ENCODE results near the gene MYO5A. TPM values are rescaled to one million over a fixed set of nuclear protein-coding genes. Genes with fewer than 3 reads are reported as not detected.

MYO5A gene
- total and polyA plus RNA-seq, 8 donors: 2.4 to 11.9 (median 8.1) TPM

DNA sequence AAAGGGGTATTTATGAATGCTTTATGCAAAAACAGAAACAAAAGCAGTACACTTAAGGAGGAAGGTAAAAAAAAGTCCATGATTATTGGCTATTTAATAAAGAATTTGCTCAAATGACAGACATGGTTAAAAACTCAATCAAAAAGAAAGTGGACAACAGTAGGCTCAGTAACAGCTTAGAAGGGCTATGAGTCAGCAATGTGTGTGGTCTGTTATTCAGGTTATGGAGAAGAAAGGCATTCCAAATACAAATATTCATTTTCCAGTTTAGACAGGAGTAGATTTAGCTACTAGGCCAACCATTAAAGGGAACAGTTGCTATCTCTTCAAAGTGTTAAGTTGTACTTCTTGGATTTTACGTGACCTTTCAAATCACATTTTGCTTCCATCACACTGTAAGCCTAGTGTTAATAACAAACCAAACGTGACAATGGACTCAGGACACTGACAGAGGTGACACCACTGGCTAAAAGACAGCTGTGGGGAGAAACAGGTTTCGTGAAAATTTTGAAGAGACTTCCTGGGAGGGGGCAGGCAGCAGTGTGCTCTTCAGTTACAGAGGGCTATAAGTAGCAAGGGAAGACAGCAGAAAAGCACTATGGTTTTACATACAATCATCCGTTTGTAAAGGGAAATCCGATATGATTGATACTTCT is 191.4 kb downstream of the MYO5A start:
- intact Hi-C loops (cut with DNase I): loop anchor here in 1 of 3 donors (10.0 kb wide), 1 partner anchor 83 kb away; no protein-coding TSS in a partner anchor
- FAIRE-seq: no peak
- WGBS, 2 donors: 69 to 71% methylated on average over 5 of the region's 5 CpGs

GRCh38 chr15:52336529-52336928 is 192.2 kb downstream of the MYO5A start:
- Histone ChIP-seq H3K36me3 (no peaks in the 10 kb centered on the region), H3K4me3 (no peak overlapping the region), H3K27ac (no peak overlapping the region), H3K27me3 (no peaks in the 10 kb centered on the region), H3K9me3 (no peaks in the 10 kb centered on the region), H3K4me1 (peaks cover 0 to 6% (median 5%) of the 10 kb centered on the region in 3 donors)
- no peak for TF ChIP-seq CTCF (IDR thresholded peaks at IDR 0.05)
- peak; percentile 49 to 84 (median 74) for ATAC-seq
- DNase-seq: peak in 1 of 6 donors; percentile 22
- intact Hi-C loops (cut with DNase I): loop anchor here in 1 of 3 donors (10.0 kb wide), 1 partner anchor 82 kb away; no protein-coding TSS in a partner anchor
- no peak for FAIRE-seq
- WGBS, 2 donors: 35 to 38% methylated on average over 4 of the region's 4 CpGs

More for the DNA sequence above, 191.4 kb downstream of the MYO5A start:
- DNase-seq: no peak
- Histone ChIP-seq H3K27me3 (no peaks in the 10 kb centered on the region), H3K9me3 (no peaks in the 10 kb centered on the region), H3K27ac (no peak overlapping the region), H3K36me3 (no peaks in the 10 kb centered on the region), H3K4me1 (peaks cover 0 to 6% (median 5%) of the 10 kb centered on the region in 3 donors), H3K4me3 (no peak overlapping the region)
- peak; percentile 48 to 72 (median 64) for ATAC-seq
- no peak for TF ChIP-seq CTCF (IDR thresholded peaks at IDR 0.05)

GRCh38 chr15:52334491-52335160 is 194.1 kb downstream of the MYO5A start:
- no peak overlapping the region for H3K27ac ChIP-seq
- H3K4me3 ChIP-seq: no peak overlapping the region
- H3K36me3 ChIP-seq: no peaks in the 10 kb centered on the region
- 80 to 82% methylated on average over 3 of the region's 3 CpGs for WGBS, 2 donors
- H3K27me3 ChIP-seq: no peaks in the 10 kb centered on the region
- FAIRE-seq: no peak
- no peak for ATAC-seq
- H3K9me3 ChIP-seq: no peaks in the 10 kb centered on the region
- TF ChIP-seq CTCF (IDR thresholded peaks at IDR 0.05): no peak
- H3K4me1 ChIP-seq: peaks cover 0 to 6% (median 5%) of the 10 kb centered on the region in 3 donors
- intact Hi-C loops (cut with DNase I): loop anchor here in 1 of 3 donors (10.0 kb wide), 1 partner anchor 80 kb away; no protein-coding TSS in a partner anchor
- DNase-seq: no peak

DNA sequence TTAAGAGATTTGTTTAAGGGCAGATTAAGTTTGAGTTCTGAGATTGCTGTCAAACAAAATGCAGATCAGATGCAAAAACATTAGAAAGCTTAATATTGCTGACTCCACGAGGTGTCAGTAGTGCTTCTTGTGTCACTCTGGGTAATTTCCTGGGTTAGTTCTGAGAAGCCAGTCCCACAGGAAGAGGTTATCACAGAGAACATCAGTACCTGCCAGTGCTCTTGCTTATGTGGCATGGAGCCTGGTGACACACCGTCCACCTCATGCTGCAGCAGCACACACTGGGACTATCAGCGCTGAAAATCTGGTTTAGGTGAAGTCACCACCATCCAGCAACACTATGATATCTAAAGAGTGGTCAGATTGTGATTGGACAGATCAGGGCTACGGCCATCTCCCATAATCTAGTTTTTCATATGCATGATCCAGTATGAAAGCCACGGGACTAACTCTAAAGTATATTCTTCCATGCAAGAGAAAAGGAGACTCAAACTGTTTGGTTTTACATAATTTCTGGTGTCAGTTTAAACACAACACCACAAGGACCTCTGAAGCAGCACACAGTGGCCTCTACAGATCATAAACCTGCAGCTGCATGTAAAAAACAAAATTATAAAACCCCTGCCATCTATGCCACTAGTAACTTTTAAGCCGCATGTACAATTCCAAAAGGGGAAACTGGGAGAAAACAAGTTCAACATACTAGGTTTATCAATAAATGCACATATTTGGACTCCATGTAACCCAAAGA is 197.0 kb downstream of the MYO5A start:
- no peak for FAIRE-seq
- Histone ChIP-seq H3K4me1 (peaks cover 3 to 12% (median 9%) of the 10 kb centered on the region in 3 donors), H3K4me3 (no peak overlapping the region), H3K36me3 (no peaks in the 10 kb centered on the region), H3K27me3 (no peaks in the 10 kb centered on the region), H3K27ac (no peak overlapping the region), H3K9me3 (no peaks in the 10 kb centered on the region)
- WGBS, 2 donors: 39 to 49% methylated on average over 6 of the region's 6 CpGs
- no peak for TF ChIP-seq CTCF (IDR thresholded peaks at IDR 0.05)
- intact Hi-C loops (cut with DNase I): loop anchor here in 1 of 3 donors (10.0 kb wide), 1 partner anchor 77 kb away; no protein-coding TSS in a partner anchor
- peak; percentile 75 to 85 (median 81) for ATAC-seq
- DNase-seq: peak in 2 of 6 donors; percentile 17 to 39
